GM23248 (cell line): ENCODE data around the gene THOC6. TPM values are rescaled to one million over a fixed set of nuclear protein-coding genes. Genes with fewer than 3 reads are reported as not detected.

Experiments used
- DNase-seq: peaks from one replicate; pipeline ENCODE4 v3.0.0-alpha.2; 2015
- H2AFZ ChIP-seq: fragments of 200-600 bp; sonication (generic); 2 replicates; pipeline ENCODE4 v1.6.1; 2016; ENCODE audit warnings: antibody characterized with exemption
- H3F3A ChIP-seq: fragments of 200-600 bp; sonication (generic); 2 replicates; pipeline ENCODE4 v1.6.1; 2016; ENCODE audit warnings: mild to moderate bottlenecking, antibody characterized with exemption, mixed run types; ENCODE audit not compliant: insufficient read depth
- H3K27ac ChIP-seq: fragments of 200-600 bp; sonication (generic); 2 replicates; pipeline ENCODE4 v1.5.1; 2016; ENCODE audit warnings: mild to moderate bottlenecking
- H3K27me3 ChIP-seq: fragments of 200-600 bp; sonication (generic); replicated peaks from 2 replicates; pipeline ENCODE4 v1.6.1; 2016; ENCODE audit warnings: mild to moderate bottlenecking; ENCODE audit not compliant: insufficient read depth
- H3K36me3 ChIP-seq: fragments of 200-600 bp; sonication (generic); 2 replicates; pipeline ENCODE4 v1.6.1; 2016; ENCODE audit warnings: low read depth, mild to moderate bottlenecking
- H3K4me1 ChIP-seq: fragments of 200-600 bp; sonication (generic); 2 replicates; pipeline ENCODE4 v1.6.1; 2016; ENCODE audit warnings: mild to moderate bottlenecking; ENCODE audit not compliant: insufficient read depth
- H3K4me2 ChIP-seq: fragments of 200-600 bp; sonication (generic); one replicate; pipeline ENCODE4 v1.6.1; 2016; ENCODE audit warnings: mild to moderate bottlenecking; ENCODE audit not compliant: unreplicated experiment
- H3K4me3 ChIP-seq: fragments of 200-600 bp; sonication (generic); 2 replicates; pipeline ENCODE4 v1.5.1; 2016; ENCODE audit warnings: mild to moderate bottlenecking
- H3K79me2 ChIP-seq: fragments of 200-600 bp; sonication (generic); 2 replicates; pipeline ENCODE4 v1.6.1; 2016; ENCODE audit warnings: mild to moderate bottlenecking; ENCODE audit not compliant: insufficient read depth
- H3K9ac ChIP-seq: fragments of 200-600 bp; sonication (generic); 2 replicates; pipeline ENCODE4 v1.6.1; 2016; ENCODE audit warnings: mild to moderate bottlenecking
- H3K9me2 ChIP-seq: fragments of 200-600 bp; sonication (generic); 2 replicates; pipeline ENCODE4 v1.6.1; 2016; ENCODE audit warnings: mixed run types, mild to moderate bottlenecking, moderate library complexity; ENCODE audit not compliant: insufficient read depth
- H3K9me3 ChIP-seq: fragments of 200-600 bp; sonication (generic); one replicate; pipeline ENCODE4 v1.6.1; 2017; ENCODE audit warnings: low read depth
- H4K20me1 ChIP-seq: fragments of 200-600 bp; sonication (generic); 2 replicates; pipeline ENCODE4 v1.6.0; 2016; ENCODE audit not compliant: insufficient read depth
- EZH2 ChIP-seq: fragments of 200-600 bp; sonication (generic); IDR thresholded peaks from 2 replicates; pipeline ENCODE4 v1.6.1; 2018; ENCODE audit warnings: antibody characterized with exemption, mild to moderate bottlenecking; ENCODE audit not compliant: insufficient read depth, poor library complexity, severe bottlenecking
- EZH2phosphoT487 ChIP-seq: fragments of 200-600 bp; sonication (generic); IDR thresholded peaks from 2 replicates; pipeline ENCODE4 v1.6.1; 2018; ENCODE audit warnings: antibody characterized with exemption, moderate library complexity, mild to moderate bottlenecking, low read depth; ENCODE audit not compliant: insufficient read depth
- WGBS, 2 experiments: methylation state at CpG; one replicate each; pipeline ENCODE4 v1.1.6; 2015 to 2017; ENCODE audit warnings: low lambda C conversion rate in 2 of 2, low coverage in 1 of 2; ENCODE audit errors: missing lambda C conversion rate in 2 of 2; 5-methylcytosine and 5-hydroxymethylcytosine counted together
- in situ Hi-C: fragments of 300-500 bp; cut with MboI; formaldehyde crosslinking; loops from 2 replicates; pipeline ENCODE4 v1.15.0; 2020
- polyA plus RNA-seq: library from polyadenylated mRNA; unstranded; fragments of >200 nt; fragmentation: Nextera tagmentation; extraction: Ambion mirVana; gene quantifications from 2 replicates; pipeline ENCODE4 v1.2.1, GENCODE V29; 2016
- total RNA-seq: library from RNA; depleted of rRNA; stranded (reverse); fragments of >200 nt; shearing (Covaris generic); gene quantifications from 2 replicates; pipeline ENCODE4 v1.2.3, GENCODE V29; 2014

THOC6 gene
- total and polyA plus RNA-seq, 2 experiments from 2014 or later: 17.7 to 22.4 TPM

- Histone ChIP-seq H3K9me3 (no peaks in the 10 kb centered on the region), H3K27ac (no peak overlapping the region), H3K27me3 (peaks cover 13% of the 10 kb centered on the region; the same call in 1 of the 2 replicates), H3K4me1 (peaks cover 6% of the 10 kb centered on the region; the same call in 1 of the 2 replicates), H3K36me3 (no peaks in the 10 kb centered on the region), H3F3A (no peaks in the 10 kb centered on the region), H3K4me3 (no peak overlapping the region), H3K9ac (no peak overlapping the region), H2AFZ (no peak overlapping the region), H3K9me2 (no peaks in the 10 kb centered on the region), H4K20me1 (no peaks in the 10 kb centered on the region), H3K79me2 (no peaks in the 10 kb centered on the region), H3K4me2 (no peak overlapping the region)
- TF ChIP-seq EZH2: no peak
- no peak for TF ChIP-seq EZH2phosphoT487
- in situ Hi-C loops: no loop called here
- WGBS, 2 experiments: 83 to 85% methylated on average over 6 of the region's 6 CpGs
- DNase-seq: no peak
Observed at GRCh38 chr16:3014971-3015370, 8.9 kb upstream of the THOC6 start.

- Histone ChIP-seq H3K9me2 (no peaks in the 10 kb centered on the region), H3K9me3 (no peaks in the 10 kb centered on the region), H3K4me2 (no peak overlapping the region), H4K20me1 (no peaks in the 10 kb centered on the region), H3K79me2 (no peaks in the 10 kb centered on the region), H3K27ac (no peak overlapping the region), H3K4me1 (peaks cover 6% of the 10 kb centered on the region; the same call in 1 of the 2 replicates), H3F3A (peaks cover 4% of the 10 kb centered on the region; the same call in 1 of the 2 replicates), H3K27me3 (peaks cover 13% of the 10 kb centered on the region; the same call in 1 of the 2 replicates), H3K4me3 (no peak overlapping the region), H3K36me3 (no peaks in the 10 kb centered on the region), H2AFZ (no peak overlapping the region), H3K9ac (no peak overlapping the region)
- TF ChIP-seq EZH2phosphoT487 (no peak), EZH2 (no peak)
- in situ Hi-C loops: no loop called here
- 78 to 87% methylated on average over 13 of the region's 13 CpGs for WGBS, 2 experiments
- no peak for DNase-seq
Observed at GRCh38 chr16:3015865-3016521, 7.8 kb upstream of the THOC6 start.

DNA sequence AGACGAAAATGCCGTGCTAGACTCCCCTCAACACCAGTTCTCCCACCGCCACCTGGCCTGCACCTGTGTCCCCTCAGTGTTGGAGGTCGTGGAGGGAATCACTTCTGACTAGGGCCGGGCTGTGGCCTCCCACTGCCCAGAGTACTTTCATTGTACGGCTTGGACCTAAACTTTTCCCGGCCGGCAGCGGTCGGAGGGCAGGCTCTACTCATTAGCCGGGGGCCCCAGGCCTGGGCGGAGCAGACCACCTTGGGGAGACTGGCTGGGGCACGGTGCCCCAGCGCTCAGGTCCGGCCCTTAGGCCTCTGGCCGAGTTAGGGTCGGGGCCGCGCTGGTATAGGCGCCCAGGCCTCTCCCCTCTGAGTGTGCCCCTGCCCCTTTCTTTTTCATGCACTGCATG lies 6.5 kb upstream of the THOC6 start:
- in situ Hi-C loops: no loop called here
- Histone ChIP-seq H3K4me3 (no peak overlapping the region), H3K27me3 (peaks cover 4% of the 10 kb centered on the region; the same call in 1 of the 2 replicates), H3K9me3 (no peaks in the 10 kb centered on the region), H2AFZ (no peak overlapping the region), H3F3A (peaks cover 4% of the 10 kb centered on the region; the same call in 1 of the 2 replicates), H3K4me2 (no peak overlapping the region), H3K36me3 (peaks cover 2% of the 10 kb centered on the region; the same call in 1 of the 2 replicates), H3K9ac (no peak overlapping the region), H3K79me2 (no peaks in the 10 kb centered on the region), H3K27ac (no peak overlapping the region), H4K20me1 (no peaks in the 10 kb centered on the region), H3K4me1 (peaks cover 6% of the 10 kb centered on the region; the same call in 1 of the 2 replicates), H3K9me2 (no peaks in the 10 kb centered on the region)
- no peak for TF ChIP-seq EZH2phosphoT487
- TF ChIP-seq EZH2: no peak
- DNase-seq: no peak
- 54 to 59% methylated on average over 15 to 20 of the region's 20 CpGs for WGBS, 2 experiments

DNA sequence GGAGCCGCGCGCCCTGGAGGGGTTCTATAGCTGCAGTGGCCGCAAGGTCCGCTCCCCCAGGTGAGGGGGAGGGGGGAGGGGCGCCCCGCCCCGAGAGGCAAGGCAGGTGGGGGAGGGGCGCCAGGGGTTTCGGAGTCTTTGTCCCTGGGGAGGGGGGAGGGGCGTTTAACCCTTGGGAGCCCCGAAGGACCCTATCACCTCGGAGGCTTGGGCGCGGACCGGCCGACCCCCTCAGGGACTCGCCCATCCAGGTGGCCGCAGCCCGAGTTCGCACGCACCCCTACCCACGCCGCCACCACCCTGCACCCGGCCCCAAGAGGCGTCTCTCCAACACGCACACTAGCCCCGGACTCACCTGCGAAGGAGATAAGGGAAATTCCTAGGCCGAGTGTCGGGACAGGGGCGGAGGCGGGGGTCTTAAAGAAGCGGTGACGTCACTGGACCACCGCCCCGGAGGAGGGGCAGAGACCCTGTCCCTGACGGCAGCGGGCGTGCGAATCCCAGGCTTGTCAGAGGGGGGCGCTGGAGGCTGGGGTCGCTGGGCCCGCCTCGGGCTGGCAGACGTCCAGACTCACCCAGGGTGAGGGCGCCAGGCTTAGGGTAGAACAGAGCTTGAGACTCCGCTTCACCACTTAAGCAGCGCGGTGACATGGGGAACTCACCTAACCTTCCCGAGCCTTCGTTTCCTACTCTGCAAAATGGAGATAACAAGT lies 5.9 kb upstream of the THOC6 start, which contains the start of gene CLDN6:
Gene CLDN6 (minus strand): TSS at position 390 of the 713 bp plus-strand sequence. CDS start 2,162 bp downstream, outside the sequence.
- no peak within 1 kb of the TSS for H3K9ac ChIP-seq
- peaks cover 9% of the 10 kb centered on the region for H3F3A ChIP-seq
- H3K4me3 ChIP-seq: no peak within 1 kb of the TSS
- H4K20me1 ChIP-seq: no peaks in the 10 kb centered on the region
- WGBS, 2 experiments: 12 to 13% methylated on average over 31 to 35 of the region's 52 CpGs
- DNase-seq: no peak
- H2AFZ ChIP-seq: no peak within 1 kb of the TSS
- peaks cover 11% of the 10 kb centered on the region for H3K4me1 ChIP-seq
- no peak within 1 kb of the TSS for H3K27ac ChIP-seq
- TF ChIP-seq EZH2phosphoT487: no peak
- TF ChIP-seq EZH2: no peak
- no peaks in the 10 kb centered on the region for H3K79me2 ChIP-seq
- in situ Hi-C loops: no loop called here
- H3K4me2 ChIP-seq: no peak within 1 kb of the TSS
- H3K9me3 ChIP-seq: no peaks in the 10 kb centered on the region
- H3K9me2 ChIP-seq: no peaks in the 10 kb centered on the region
- H3K36me3 ChIP-seq: peaks cover 2% of the 10 kb centered on the region; the same call in 1 of the 2 replicates
- peaks cover 4% of the 10 kb centered on the region; the same call in 1 of the 2 replicates for H3K27me3 ChIP-seq
